ENCODE data around the gene PTPRO. TPM values are rescaled to one million over a fixed set of nuclear protein-coding genes. Genes with fewer than 3 reads are reported as not detected.

Gene PTPRO
- polyA plus RNA-seq, 2 donors = 0.13 to 0.14 TPM

- 36 to 52% methylated on average over 1 of the region's 1 CpG for WGBS, 2 donors
- Histone ChIP-seq H3K27ac (ENCODE audit: low read depth in 2 of 2, low read length in 1 of 2) (no peak overlapping the region), H3K4me3 (ENCODE audit: low read depth in 1 of 2, low read length in 2 of 2) (no peak overlapping the region), H3K4me1 (ENCODE audit: control insufficient read depth in 2 of 2, insufficient read depth in 2 of 2, low read length in 1 of 2) (no peaks in the 10 kb centered on the region), H3K36me3 (ENCODE audit: control insufficient read depth in 2 of 2, insufficient read depth in 2 of 2, low read length in 1 of 2) (no peaks in the 10 kb centered on the region), H3K9me3 (ENCODE audit: control insufficient read depth in 2 of 2, insufficient read depth in 1 of 2, low read depth in 1 of 2, low read length in 1 of 2) (no peaks in the 10 kb centered on the region), H3K27me3 (ENCODE audit: control insufficient read depth in 1 of 2, insufficient read depth in 2 of 2, low read length in 2 of 2) (no peaks in the 10 kb centered on the region)
These were observed 67.3 kb downstream of the PTPRO start for GRCh38 chr12:15389561-15389960.

- 72 to 83% methylated on average over 1 of the region's 1 CpG for WGBS, 2 donors
- H3K36me3 ChIP-seq (ENCODE audit: control insufficient read depth in 2 of 2, insufficient read depth in 2 of 2, low read length in 1 of 2) = no peaks in the 10 kb centered on the region
- H3K4me3 ChIP-seq (ENCODE audit: low read depth in 1 of 2, low read length in 2 of 2) = no peak overlapping the region
- no peaks in the 10 kb centered on the region for H3K9me3 ChIP-seq (ENCODE audit: control insufficient read depth in 2 of 2, insufficient read depth in 1 of 2, low read depth in 1 of 2, low read length in 1 of 2)
- no peak overlapping the region for H3K27ac ChIP-seq (ENCODE audit: low read depth in 2 of 2, low read length in 1 of 2)
- H3K4me1 ChIP-seq (ENCODE audit: control insufficient read depth in 2 of 2, insufficient read depth in 2 of 2, low read length in 1 of 2) = no peaks in the 10 kb centered on the region
- no peaks in the 10 kb centered on the region for H3K27me3 ChIP-seq (ENCODE audit: control insufficient read depth in 1 of 2, insufficient read depth in 2 of 2, low read length in 2 of 2)
These were observed 70.7 kb downstream of the PTPRO start for GRCh38 chr12:15393037-15393436.

GRCh38 chr12:15393995-15394394, 71.7 kb downstream of the PTPRO start:
- H3K9me3 ChIP-seq (ENCODE audit: control insufficient read depth in 2 of 2, insufficient read depth in 1 of 2, low read depth in 1 of 2, low read length in 1 of 2) = no peaks in the 10 kb centered on the region
- H3K27ac ChIP-seq (ENCODE audit: low read depth in 2 of 2, low read length in 1 of 2) = no peak overlapping the region

GRCh38 chr12:15404485-15404884, 82.2 kb downstream of the PTPRO start:
- no peaks in the 10 kb centered on the region for H3K4me1 ChIP-seq (ENCODE audit: control insufficient read depth in 2 of 2, insufficient read depth in 2 of 2, low read length in 1 of 2)
- H3K4me3 ChIP-seq (ENCODE audit: low read depth in 1 of 2, low read length in 2 of 2) = no peak overlapping the region
- WGBS, 2 donors = 0% methylated on average over 1 of the region's 1 CpG
- H3K9me3 ChIP-seq (ENCODE audit: control insufficient read depth in 2 of 2, insufficient read depth in 1 of 2, low read depth in 1 of 2, low read length in 1 of 2) = no peaks in the 10 kb centered on the region
- no peaks in the 10 kb centered on the region for H3K27me3 ChIP-seq (ENCODE audit: control insufficient read depth in 1 of 2, insufficient read depth in 2 of 2, low read length in 2 of 2)
- H3K27ac ChIP-seq (ENCODE audit: low read depth in 2 of 2, low read length in 1 of 2) = no peak overlapping the region
- H3K36me3 ChIP-seq (ENCODE audit: control insufficient read depth in 2 of 2, insufficient read depth in 2 of 2, low read length in 1 of 2) = no peaks in the 10 kb centered on the region

More at GRCh38 chr12:15393995-15394394, 71.7 kb downstream of the PTPRO start:
- Histone ChIP-seq H3K4me3 (ENCODE audit: low read depth in 1 of 2, low read length in 2 of 2) (no peak overlapping the region), H3K27me3 (ENCODE audit: control insufficient read depth in 1 of 2, insufficient read depth in 2 of 2, low read length in 2 of 2) (no peaks in the 10 kb centered on the region), H3K36me3 (ENCODE audit: control insufficient read depth in 2 of 2, insufficient read depth in 2 of 2, low read length in 1 of 2) (no peaks in the 10 kb centered on the region), H3K4me1 (ENCODE audit: control insufficient read depth in 2 of 2, insufficient read depth in 2 of 2, low read length in 1 of 2) (no peaks in the 10 kb centered on the region)

GRCh38 chr12:15405606-15406005, 83.3 kb downstream of the PTPRO start:
- Histone ChIP-seq H3K36me3 (ENCODE audit: control insufficient read depth in 2 of 2, insufficient read depth in 2 of 2, low read length in 1 of 2) (no peaks in the 10 kb centered on the region), H3K4me1 (ENCODE audit: control insufficient read depth in 2 of 2, insufficient read depth in 2 of 2, low read length in 1 of 2) (no peaks in the 10 kb centered on the region), H3K27me3 (ENCODE audit: control insufficient read depth in 1 of 2, insufficient read depth in 2 of 2, low read length in 2 of 2) (no peaks in the 10 kb centered on the region), H3K27ac (ENCODE audit: low read depth in 2 of 2, low read length in 1 of 2) (no peak overlapping the region), H3K9me3 (ENCODE audit: control insufficient read depth in 2 of 2, insufficient read depth in 1 of 2, low read depth in 1 of 2, low read length in 1 of 2) (no peaks in the 10 kb centered on the region), H3K4me3 (ENCODE audit: low read depth in 1 of 2, low read length in 2 of 2) (no peak overlapping the region)
- 89 to 90% methylated on average over 2 of the region's 2 CpGs for WGBS, 2 donors

- 63 to 79% methylated on average over 2 of the region's 2 CpGs for WGBS, 2 donors
- Histone ChIP-seq H3K27me3 (ENCODE audit: control insufficient read depth in 1 of 2, insufficient read depth in 2 of 2, low read length in 2 of 2) (no peaks in the 10 kb centered on the region), H3K36me3 (ENCODE audit: control insufficient read depth in 2 of 2, insufficient read depth in 2 of 2, low read length in 1 of 2) (no peaks in the 10 kb centered on the region), H3K4me3 (ENCODE audit: low read depth in 1 of 2, low read length in 2 of 2) (no peak overlapping the region), H3K9me3 (ENCODE audit: control insufficient read depth in 2 of 2, insufficient read depth in 1 of 2, low read depth in 1 of 2, low read length in 1 of 2) (no peaks in the 10 kb centered on the region), H3K4me1 (ENCODE audit: control insufficient read depth in 2 of 2, insufficient read depth in 2 of 2, low read length in 1 of 2) (no peaks in the 10 kb centered on the region), H3K27ac (ENCODE audit: low read depth in 2 of 2, low read length in 1 of 2) (no peak overlapping the region)
These were observed 84.7 kb downstream of the PTPRO start for GRCh38 chr12:15407025-15407424.

- no peaks in the 10 kb centered on the region for H3K27me3 ChIP-seq (ENCODE audit: control insufficient read depth in 1 of 2, insufficient read depth in 2 of 2, low read length in 2 of 2)
- WGBS, 2 donors = 65 to 67% methylated on average over 3 of the region's 3 CpGs
These were observed 89.5 kb downstream of the PTPRO start for GRCh38 chr12:15411842-15412241.

GRCh38 chr12:15417691-15418090, 95.4 kb downstream of the PTPRO start:
- Histone ChIP-seq H3K4me3 (ENCODE audit: low read depth in 1 of 2, low read length in 2 of 2) (no peak overlapping the region), H3K27ac (ENCODE audit: low read depth in 2 of 2, low read length in 1 of 2) (no peak overlapping the region), H3K4me1 (ENCODE audit: control insufficient read depth in 2 of 2, insufficient read depth in 2 of 2, low read length in 1 of 2) (no peaks in the 10 kb centered on the region), H3K9me3 (ENCODE audit: control insufficient read depth in 2 of 2, insufficient read depth in 1 of 2, low read depth in 1 of 2, low read length in 1 of 2) (no peaks in the 10 kb centered on the region), H3K27me3 (ENCODE audit: control insufficient read depth in 1 of 2, insufficient read depth in 2 of 2, low read length in 2 of 2) (no peaks in the 10 kb centered on the region), H3K36me3 (ENCODE audit: control insufficient read depth in 2 of 2, insufficient read depth in 2 of 2, low read length in 1 of 2) (no peaks in the 10 kb centered on the region)
- 76 to 84% methylated on average over 3 of the region's 3 CpGs for WGBS, 2 donors

More at GRCh38 chr12:15411842-15412241, 89.5 kb downstream of the PTPRO start:
- Histone ChIP-seq H3K9me3 (ENCODE audit: control insufficient read depth in 2 of 2, insufficient read depth in 1 of 2, low read depth in 1 of 2, low read length in 1 of 2) (no peaks in the 10 kb centered on the region), H3K36me3 (ENCODE audit: control insufficient read depth in 2 of 2, insufficient read depth in 2 of 2, low read length in 1 of 2) (no peaks in the 10 kb centered on the region), H3K27ac (ENCODE audit: low read depth in 2 of 2, low read length in 1 of 2) (no peak overlapping the region), H3K4me3 (ENCODE audit: low read depth in 1 of 2, low read length in 2 of 2) (no peak overlapping the region), H3K4me1 (ENCODE audit: control insufficient read depth in 2 of 2, insufficient read depth in 2 of 2, low read length in 1 of 2) (no peaks in the 10 kb centered on the region)

- Histone ChIP-seq H3K36me3 (ENCODE audit: control insufficient read depth in 2 of 2, insufficient read depth in 2 of 2, low read length in 1 of 2) (no peaks in the 10 kb centered on the region), H3K4me1 (ENCODE audit: control insufficient read depth in 2 of 2, insufficient read depth in 2 of 2, low read length in 1 of 2) (no peaks in the 10 kb centered on the region), H3K27me3 (ENCODE audit: control insufficient read depth in 1 of 2, insufficient read depth in 2 of 2, low read length in 2 of 2) (no peaks in the 10 kb centered on the region), H3K9me3 (ENCODE audit: control insufficient read depth in 2 of 2, insufficient read depth in 1 of 2, low read depth in 1 of 2, low read length in 1 of 2) (no peaks in the 10 kb centered on the region), H3K27ac (ENCODE audit: low read depth in 2 of 2, low read length in 1 of 2) (no peak overlapping the region), H3K4me3 (ENCODE audit: low read depth in 1 of 2, low read length in 2 of 2) (no peak overlapping the region)
- WGBS, 2 donors = 44 to 52% methylated on average over 2 of the region's 2 CpGs
These were observed 101.3 kb downstream of the PTPRO start for GRCh38 chr12:15423629-15424028.

GRCh38 chr12:15427913-15428312, 105.6 kb downstream of the PTPRO start:
- Histone ChIP-seq H3K4me1 (ENCODE audit: control insufficient read depth in 2 of 2, insufficient read depth in 2 of 2, low read length in 1 of 2) (no peaks in the 10 kb centered on the region), H3K36me3 (ENCODE audit: control insufficient read depth in 2 of 2, insufficient read depth in 2 of 2, low read length in 1 of 2) (no peaks in the 10 kb centered on the region), H3K27ac (ENCODE audit: low read depth in 2 of 2, low read length in 1 of 2) (no peak overlapping the region), H3K4me3 (ENCODE audit: low read depth in 1 of 2, low read length in 2 of 2) (no peak overlapping the region), H3K27me3 (ENCODE audit: control insufficient read depth in 1 of 2, insufficient read depth in 2 of 2, low read length in 2 of 2) (peaks cover 0 to 3% of the 10 kb centered on the region in 2 donors), H3K9me3 (ENCODE audit: control insufficient read depth in 2 of 2, insufficient read depth in 1 of 2, low read depth in 1 of 2, low read length in 1 of 2) (no peaks in the 10 kb centered on the region)
- 84 to 85% methylated on average over 2 of the region's 2 CpGs for WGBS, 2 donors
